GM21515 (cell line): ENCODE measurements around the gene PPP1R37.

ENCODE experiments used
- ATAC-seq: cut with Tn5 transposase; IDR thresholded peaks from one replicate; pipeline ENCODE4 v1.9.1; 2021; ENCODE audit not compliant: unreplicated experiment

PPP1R37 gene

DNA sequence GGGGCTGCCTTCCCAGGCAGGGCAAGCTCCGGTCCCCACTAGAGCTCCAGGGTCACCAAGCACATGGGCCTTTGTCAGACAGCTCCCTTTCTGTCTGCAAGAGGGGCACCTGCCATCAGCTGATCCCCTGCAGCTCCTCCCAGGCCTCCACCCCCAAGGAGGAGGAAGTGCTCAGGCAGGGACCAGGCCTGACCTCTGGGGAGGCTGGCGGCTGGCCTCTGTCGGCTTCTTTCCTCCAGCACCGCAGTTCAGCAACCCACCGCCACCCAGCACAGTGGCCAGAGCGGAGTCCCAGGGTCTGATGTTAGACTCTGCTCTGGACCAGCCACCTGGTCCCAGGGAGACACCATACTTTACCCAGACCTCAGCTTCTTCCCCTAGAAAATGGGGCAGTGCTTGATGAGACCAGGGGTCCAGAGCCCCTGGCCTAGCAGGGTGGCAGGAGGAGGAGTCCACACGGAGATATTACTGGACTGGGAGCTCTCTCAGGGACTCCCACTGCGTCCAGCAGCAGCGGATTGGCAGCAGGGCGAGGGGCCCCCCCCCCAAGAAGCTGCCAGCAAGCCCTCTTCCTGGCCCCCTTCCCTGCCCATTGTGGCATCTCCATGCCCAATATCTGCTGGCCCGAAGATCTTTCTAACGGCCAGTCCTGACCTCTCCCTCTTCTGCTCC is 43.7 kb downstream of the PPP1R37 start:
- ATAC-seq = no peak

DNA sequence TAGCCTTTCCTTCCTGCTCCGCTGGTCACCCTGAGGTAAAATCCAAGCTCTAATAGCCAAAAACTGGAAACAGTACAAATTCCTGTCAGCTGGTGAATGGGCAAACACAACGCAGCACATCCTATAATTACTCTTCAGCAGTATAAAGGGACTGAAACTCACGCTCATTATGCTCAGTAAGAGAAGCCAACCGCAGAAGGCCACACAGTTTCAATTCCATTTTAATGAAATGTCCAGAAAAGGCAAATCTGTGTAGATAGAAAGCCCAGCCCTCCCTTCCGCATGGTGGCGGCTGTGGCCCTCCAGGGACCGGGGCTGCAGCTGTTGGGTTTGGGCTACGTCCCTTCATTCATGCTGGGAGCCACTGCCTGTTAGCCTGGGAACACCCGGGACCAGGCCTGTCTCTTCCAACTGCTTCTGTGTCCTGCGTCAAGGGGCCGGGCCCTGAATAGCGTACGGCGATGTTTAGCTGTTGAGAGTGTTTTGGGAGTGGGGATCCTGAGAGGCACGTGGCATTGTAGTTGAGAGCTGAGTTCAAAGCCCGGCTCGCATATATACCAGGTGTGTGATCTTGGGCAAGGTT is 44.3 kb downstream of the PPP1R37 start:
- ATAC-seq = peak; percentile 67

DNA sequence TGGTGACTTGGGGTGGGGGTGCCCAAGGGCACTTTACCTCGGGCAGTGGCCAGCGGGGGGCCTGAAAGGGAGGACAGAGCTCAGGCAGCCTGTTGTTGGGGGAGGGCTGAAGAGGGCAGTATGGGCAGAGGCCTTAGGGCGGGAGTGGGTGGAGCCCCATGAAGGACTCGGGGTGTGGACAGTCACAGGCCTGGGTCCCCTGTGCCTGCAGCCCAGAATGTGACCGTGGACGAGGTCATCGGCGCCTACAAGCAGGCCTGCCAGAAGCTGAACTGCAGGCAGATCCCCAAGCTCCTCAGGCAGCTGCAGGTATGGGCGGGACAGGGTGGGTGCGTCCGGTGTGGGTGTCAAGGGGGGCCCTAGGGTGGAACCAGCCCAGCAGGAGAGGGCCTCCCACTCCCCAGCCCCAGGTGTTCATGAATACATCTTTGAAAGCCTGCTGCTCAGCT is 45.3 kb downstream of the PPP1R37 start:
- no peak for ATAC-seq

DNA sequence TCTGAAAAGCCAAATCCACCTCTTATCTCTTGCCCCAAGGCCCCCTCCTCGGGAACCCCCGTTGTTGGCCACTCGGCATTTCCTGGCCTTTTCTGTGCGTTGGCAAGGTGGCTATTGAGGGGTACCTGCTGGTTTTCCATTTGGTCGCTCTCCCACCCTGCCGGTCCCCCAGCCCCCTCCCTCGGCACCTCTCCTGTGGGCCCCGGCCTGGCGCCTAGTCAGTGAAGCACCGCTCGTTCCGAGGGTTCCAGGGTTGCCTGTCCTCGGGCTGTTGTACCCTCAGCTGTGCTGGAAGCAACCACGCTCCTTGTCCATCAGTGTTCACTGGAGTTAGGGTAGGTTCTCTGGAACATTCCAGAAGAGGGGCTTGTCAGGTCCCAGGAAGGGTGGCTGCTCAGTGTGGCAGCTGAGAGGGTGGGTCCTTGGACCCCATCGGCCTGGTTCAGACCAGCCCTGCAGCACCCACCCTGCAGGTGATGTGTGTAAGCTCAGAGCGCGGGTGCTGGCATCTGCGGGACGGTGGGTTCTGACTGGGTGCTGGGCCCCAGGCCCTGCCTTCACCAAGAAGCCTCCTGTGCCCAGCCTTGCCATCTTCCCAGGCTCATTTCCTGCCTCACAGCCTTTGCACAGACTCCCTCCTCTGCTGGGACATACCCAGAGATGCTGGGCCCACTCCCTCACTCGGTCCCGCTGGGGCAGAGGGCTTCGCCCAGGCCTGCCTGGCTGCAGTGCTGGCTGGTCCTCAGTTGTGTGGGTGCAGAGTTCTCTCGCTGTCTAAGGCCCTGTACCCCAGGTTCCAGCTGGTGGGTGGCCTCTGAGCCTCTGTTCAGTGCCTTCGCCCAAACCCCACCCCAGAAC is 46.5 kb downstream of the PPP1R37 start:
- no peak for ATAC-seq

GRCh38 chr19:45140144-45140503 is 47.1 kb downstream of the PPP1R37 start:
- no peak for ATAC-seq

DNA sequence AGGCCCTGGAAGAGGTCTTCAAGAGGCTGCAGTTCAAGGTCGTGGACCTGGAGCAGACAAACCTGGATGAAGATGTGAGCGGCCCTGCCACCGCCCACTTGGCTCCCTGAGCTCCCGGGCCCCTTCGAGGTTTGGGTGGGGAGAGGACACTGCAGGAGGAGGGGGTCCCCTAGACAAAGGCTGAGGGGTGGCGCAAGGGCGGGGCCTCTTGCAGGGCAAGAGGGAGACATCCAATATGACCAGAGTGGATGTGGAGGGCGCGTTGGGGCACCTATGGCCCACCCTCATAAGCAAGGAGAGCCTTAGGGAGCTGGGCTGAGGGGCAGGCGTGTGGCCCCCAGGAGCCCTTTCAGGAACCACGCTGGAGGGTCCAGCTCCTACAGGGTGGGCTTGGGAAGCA is 47.6 kb downstream of the PPP1R37 start:
- ATAC-seq = no peak

DNA sequence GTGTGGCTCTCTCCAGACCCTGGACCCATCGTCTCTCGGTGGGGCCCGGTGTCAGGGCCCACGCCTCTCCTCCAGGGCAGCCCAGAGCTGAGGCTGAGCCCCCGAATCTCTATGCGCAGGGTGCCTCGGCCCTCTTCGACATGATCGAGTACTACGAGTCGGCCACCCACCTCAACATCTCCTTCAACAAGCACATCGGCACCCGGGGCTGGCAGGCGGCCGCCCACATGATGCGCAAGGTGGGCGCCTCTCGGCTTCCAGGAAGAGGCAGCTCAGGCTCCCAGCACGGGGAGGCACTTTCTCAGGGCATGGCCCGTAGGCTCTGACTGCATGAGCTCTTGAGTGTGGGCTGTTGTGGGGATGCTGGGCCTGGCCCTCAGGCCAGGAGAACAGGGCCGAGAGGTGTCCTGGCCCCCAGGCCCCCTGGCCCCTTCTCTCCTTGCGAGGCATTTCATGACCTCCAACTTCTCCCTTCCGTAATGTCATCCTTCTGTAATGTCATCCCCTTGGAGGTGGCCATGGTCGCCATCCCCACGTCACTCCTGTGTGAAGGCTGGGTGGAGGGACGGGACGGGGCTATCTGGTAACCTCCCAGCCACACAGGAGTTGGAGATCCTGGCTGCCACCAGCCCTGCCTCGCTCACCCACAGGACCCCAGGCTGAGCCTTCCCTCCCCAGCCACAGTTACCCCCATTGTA is 48.4 kb downstream of the PPP1R37 start:
- ATAC-seq = no peak

DNA sequence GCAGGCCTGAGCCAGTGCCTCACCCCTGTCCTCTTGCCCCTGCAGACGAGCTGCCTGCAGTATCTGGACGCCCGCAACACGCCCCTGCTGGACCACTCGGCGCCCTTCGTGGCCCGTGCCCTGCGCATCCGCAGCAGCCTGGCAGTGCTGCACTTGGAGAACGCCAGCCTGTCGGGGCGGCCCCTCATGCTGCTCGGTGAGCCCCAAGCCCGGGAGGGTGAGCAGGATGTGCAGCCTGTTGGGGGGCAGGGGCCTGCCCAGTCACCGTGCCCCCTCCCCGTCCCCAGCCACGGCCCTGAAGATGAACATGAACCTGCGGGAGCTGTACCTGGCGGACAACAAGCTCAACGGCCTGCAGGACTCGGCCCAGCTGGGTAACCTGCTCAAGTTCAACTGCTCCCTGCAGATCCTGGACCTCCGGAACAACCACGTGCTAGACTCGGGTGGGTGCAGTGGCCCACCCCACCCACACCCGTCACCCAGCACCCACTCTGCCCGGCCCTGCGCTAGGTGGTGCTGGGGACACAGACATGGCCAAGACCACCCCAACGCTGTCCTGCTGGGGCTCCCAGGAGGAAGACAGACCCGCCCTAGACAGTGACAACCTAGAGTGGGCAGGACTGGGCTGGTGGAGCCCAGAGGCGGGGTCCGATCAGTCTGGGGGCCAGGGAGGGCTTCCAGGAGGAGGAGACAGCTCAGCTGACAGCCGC is 49.2 kb downstream of the PPP1R37 start:
- no peak for ATAC-seq

DNA sequence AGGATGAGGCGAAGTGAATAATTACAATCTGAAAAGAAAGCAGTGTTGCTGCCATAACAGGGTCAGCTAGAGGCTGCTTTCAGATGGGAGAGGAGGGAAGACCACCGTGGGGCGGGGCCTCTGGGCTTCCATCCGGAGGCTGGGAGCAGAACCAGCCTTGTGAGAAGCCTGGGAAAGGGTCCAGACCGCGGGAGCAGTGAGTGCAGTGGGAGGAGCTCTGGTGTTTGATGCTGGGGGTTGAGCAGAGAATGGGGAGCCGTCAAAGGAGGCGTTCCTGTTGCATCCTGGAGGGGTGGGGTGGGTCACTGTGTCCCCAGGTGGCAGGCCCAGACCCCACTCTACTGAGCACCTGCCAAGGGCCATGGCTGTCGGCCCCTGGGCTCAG is 49.7 kb downstream of the PPP1R37 start:
- no peak for ATAC-seq

DNA sequence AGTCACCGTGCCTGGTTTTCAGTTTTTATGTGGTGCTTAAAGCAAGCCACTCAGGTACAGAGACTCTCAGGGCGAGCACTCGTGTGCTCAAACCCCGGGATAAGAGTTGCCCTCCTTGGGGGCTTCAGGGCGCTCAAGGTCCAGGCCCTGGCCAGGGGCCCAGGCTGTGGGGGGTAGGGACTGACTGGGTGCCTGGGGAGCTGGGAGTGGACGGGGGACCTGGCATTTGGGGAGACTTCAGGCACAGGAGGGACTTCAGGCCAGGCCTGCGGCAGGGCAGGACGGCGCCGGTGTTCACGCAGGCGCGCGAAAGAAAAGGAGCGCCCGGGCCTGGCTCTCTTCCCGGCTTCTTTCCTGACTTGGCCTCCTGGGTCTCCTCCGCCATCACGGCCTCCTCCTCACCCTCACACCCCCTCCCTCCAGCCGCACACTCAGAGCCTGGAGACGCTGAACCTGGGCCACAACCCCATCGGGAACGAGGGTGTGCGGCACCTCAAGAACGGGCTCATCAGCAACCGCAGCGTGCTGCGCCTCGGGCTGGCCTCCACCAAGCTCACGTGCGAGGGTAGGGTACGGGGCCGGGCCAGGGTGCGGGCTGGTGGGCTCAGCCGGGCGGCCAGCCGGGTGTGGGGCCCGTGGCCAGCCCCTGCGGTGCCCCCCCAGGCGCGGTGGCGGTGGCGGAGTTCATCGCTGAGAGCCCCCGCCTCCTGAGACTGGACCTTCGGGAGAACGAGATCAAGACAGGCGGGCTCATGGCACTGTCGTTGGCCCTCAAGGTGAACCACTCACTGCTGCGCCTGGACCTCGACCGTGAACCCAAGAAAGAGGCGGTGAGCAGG is 51.7 kb downstream of the PPP1R37 start:
- ATAC-seq = no peak

DNA sequence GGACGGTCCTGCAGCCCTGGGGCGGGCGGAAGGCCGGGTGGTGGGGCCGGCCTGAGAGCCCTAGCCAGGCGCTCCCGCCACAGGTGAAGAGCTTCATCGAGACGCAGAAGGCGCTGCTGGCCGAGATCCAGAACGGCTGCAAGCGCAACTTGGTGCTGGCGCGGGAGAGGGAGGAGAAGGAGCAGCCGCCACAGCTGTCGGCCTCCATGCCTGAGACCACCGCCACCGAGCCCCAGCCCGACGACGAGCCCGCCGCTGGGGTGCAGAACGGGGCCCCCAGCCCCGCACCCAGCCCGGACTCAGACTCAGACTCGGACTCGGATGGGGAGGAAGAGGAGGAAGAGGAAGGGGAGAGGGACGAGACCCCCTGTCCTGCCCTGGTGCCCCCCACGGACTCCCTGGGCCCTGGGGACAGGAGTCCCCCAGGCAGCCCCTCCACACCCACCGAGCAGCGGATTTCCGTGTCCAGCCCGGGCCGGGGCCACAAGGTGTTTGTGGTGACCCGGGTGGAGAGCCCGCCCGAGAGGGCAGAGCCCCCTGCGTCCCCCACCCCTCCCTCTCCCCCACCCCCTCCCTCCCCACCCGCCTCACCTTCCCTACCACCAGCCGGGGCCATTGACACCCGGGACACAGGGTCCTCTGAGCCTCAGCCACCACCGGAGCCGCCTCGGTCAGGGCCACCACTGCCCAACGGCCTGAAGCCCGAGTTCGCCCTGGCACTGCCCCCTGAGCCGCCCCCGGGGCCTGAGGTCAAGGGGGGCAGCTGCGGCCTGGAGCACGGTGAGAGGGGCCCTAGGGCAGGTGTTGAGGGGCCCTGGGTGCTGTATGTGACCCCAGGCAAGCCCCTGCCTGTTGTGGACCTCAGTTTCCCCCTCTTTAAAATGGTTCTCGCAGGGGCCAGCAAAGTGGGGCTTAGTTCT is 52.6 kb downstream of the PPP1R37 start:
- no peak for ATAC-seq

GRCh38 chr19:45146251-45146650 is 53.3 kb downstream of the PPP1R37 start:
- ATAC-seq = no peak

GRCh38 chr19:45146741-45147205 is 53.8 kb downstream of the PPP1R37 start:
- no peak for ATAC-seq

- ATAC-seq = no peak
Measured at GRCh38 chr19:45147835-45148676, 55.1 kb downstream of the PPP1R37 start.

- no peak for ATAC-seq
Measured at GRCh38 chr19:45149129-45149528, 56.1 kb downstream of the PPP1R37 start.

GRCh38 chr19:45150180-45150579 is 57.2 kb downstream of the PPP1R37 start:
- no peak for ATAC-seq

DNA sequence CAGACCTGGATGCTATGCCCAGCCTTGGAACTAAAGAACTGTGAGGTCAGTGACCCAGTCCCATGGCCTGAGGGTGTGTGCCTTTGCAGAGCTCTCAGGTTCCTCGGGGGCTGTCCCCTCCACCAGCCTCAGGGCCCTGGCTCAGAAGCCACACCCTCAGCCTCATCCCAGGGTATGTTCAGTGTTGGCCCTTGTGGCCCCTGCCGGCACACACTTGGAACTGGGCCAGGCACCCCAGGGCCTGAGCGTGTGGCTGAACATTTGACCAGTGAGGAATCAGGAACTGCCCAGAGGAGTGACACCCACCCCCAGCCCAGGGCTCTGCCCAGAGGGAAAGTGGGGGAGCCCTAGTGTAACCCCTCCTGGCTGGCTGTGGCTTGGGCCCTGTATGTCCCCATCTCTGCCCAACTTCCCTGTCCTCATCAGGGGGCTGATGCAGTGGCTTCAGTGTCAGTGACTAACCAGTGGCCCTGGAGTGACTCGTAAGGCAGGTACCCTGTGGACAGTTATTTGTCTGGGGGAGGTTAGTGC is 57.8 kb downstream of the PPP1R37 start:
- ATAC-seq = no peak

GRCh38 chr19:45151320-45151719 is 58.3 kb downstream of the PPP1R37 start:
- ATAC-seq = no peak
